GM12878 (cell line): Measurements from ENCODE around the gene SLC25A48.

ENCODE experiments used
- BACH1 ChIP-seq: fragments of 450-650 bp; IDR thresholded peaks from 2 replicates; pipeline ENCODE4 v1.6.1; 2017; ENCODE audit warnings: mild to moderate bottlenecking, borderline replicate concordance
- BCLAF1 ChIP-seq: fragments of 450-650 bp; IDR thresholded peaks from 2 replicates; pipeline ENCODE4 v1.6.1; 2017; ENCODE audit warnings: antibody characterized with exemption, mild to moderate bottlenecking, moderate library complexity
- CBX5 ChIP-seq: sonication (generic); IDR thresholded peaks from 2 replicates; pipeline ENCODE4 v1.6.1; 2016; ENCODE audit warnings: low read depth, moderate library complexity, mild to moderate bottlenecking, inconsistent platforms
- CREB1 ChIP-seq: IDR thresholded peaks from 2 replicates; pipeline ENCODE4 v1.6.1; 2012; ENCODE audit warnings: low read depth, mild to moderate bottlenecking, inconsistent platforms
- ELK1 ChIP-seq: IDR thresholded peaks from 2 replicates; pipeline ENCODE4 v1.6.1; 2012; ENCODE audit warnings: low read depth, low read length, improper control_type of control experiment
- POLR2AphosphoS5 ChIP-seq: IDR thresholded peaks from 2 replicates; pipeline ENCODE4 v1.6.1; 2011; ENCODE audit warnings: mild to moderate bottlenecking, low read length, inconsistent platforms

GRCh38 chr5:135830876-135831275, 3.6 kb upstream of the SLC25A48 start:
- TF ChIP-seq BCLAF1 (no peak), ELK1 (no peak), CREB1 (no peak), CBX5 (no peak), POLR2AphosphoS5 (no peak), BACH1 (no peak)
